NCI-H526 (cell line): Measurements from ENCODE around the gene SEC31B.

Source experiments
- DNase-seq, 2 experiments: peaks; one replicate each; lab custom pipeline; 2025; lab: John Stamatoyannopoulos, UW

Gene SEC31B, protein sequence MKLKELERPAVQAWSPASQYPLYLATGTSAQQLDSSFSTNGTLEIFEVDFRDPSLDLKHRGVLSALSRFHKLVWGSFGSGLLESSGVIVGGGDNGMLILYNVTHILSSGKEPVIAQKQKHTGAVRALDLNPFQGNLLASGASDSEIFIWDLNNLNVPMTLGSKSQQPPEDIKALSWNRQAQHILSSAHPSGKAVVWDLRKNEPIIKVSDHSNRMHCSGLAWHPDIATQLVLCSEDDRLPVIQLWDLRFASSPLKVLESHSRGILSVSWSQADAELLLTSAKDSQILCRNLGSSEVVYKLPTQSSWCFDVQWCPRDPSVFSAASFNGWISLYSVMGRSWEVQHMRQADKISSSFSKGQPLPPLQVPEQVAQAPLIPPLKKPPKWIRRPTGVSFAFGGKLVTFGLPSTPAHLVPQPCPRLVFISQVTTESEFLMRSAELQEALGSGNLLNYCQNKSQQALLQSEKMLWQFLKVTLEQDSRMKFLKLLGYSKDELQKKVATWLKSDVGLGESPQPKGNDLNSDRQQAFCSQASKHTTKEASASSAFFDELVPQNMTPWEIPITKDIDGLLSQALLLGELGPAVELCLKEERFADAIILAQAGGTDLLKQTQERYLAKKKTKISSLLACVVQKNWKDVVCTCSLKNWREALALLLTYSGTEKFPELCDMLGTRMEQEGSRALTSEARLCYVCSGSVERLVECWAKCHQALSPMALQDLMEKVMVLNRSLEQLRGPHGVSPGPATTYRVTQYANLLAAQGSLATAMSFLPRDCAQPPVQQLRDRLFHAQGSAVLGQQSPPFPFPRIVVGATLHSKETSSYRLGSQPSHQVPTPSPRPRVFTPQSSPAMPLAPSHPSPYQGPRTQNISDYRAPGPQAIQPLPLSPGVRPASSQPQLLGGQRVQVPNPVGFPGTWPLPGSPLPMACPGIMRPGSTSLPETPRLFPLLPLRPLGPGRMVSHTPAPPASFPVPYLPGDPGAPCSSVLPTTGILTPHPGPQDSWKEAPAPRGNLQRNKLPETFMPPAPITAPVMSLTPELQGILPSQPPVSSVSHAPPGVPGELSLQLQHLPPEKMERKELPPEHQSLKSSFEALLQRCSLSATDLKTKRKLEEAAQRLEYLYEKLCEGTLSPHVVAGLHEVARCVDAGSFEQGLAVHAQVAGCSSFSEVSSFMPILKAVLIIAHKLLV

DNA sequence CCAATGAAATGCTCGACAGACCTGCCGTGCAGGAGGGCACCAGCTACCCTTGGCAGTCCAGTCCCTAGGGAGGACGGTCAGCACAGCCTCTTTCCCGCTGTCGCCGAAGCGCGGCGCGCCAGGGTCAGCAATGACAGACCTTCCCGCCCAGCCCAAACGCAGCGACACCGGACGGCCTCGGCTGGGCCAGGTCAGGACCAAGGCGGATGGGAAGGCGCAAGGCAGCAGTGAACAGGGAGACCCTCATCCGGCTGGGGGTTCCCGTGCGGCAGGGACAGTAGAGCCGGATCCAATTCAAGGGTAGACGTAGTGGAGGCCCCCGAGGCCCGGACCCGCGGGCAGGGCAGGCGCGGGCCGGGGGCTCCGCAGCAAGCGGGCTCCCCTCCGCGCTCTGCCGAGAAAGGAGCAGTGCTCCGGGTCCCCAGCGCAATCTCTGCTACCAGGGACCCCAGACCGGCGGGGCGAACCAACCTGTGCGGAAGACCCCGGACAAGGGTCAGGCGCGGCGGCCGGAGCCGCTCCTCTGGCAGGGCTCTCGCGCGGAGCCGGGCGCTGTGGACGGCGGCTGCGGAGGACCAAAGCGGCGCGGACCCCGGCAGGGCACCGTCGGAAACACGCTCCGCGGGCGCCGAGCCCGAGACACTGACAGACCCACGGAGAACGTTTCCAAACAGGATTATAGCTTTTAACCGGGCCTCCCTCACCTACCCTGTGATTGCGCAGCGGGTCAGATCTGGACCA is at the start of gene SEC31B:
Gene SEC31B (minus strand): TSS at position 551 of the 741 bp plus-strand sequence. CDS start 2,909 bp downstream, outside the sequence.
- peak in 1 of 2 experiments; percentile 74 for DNase-seq

DNA sequence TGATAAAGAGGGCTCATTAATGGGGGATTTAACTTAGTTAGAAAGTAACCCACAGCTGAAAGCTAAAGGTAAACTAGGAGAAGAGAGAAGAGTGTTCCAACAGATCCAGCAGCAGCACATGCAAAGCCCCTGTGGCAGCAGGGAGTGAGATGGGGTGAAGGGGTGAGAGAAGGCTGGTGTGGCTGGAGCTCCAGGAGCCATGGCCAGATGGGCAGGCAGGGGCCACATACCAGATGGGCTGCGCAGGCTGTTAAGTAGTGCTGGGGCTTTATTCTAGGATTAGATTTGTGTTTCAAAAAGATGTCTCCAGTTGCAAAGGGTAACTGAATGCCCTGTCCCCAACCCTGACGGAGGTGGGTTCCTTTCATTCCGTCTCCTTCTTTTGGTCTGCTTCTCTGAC is 49.3 kb upstream of the SEC31B start:
- DNase-seq = no peak

GRCh38 chr10:100567826-100568225 is 48.2 kb upstream of the SEC31B start:
- DNase-seq = no peak

- DNase-seq = no peak
Observed at GRCh38 chr10:100567249-100567648, 47.6 kb upstream of the SEC31B start.

- no peak for DNase-seq
Observed at GRCh38 chr10:100566561-100566960, 46.9 kb upstream of the SEC31B start.

DNA sequence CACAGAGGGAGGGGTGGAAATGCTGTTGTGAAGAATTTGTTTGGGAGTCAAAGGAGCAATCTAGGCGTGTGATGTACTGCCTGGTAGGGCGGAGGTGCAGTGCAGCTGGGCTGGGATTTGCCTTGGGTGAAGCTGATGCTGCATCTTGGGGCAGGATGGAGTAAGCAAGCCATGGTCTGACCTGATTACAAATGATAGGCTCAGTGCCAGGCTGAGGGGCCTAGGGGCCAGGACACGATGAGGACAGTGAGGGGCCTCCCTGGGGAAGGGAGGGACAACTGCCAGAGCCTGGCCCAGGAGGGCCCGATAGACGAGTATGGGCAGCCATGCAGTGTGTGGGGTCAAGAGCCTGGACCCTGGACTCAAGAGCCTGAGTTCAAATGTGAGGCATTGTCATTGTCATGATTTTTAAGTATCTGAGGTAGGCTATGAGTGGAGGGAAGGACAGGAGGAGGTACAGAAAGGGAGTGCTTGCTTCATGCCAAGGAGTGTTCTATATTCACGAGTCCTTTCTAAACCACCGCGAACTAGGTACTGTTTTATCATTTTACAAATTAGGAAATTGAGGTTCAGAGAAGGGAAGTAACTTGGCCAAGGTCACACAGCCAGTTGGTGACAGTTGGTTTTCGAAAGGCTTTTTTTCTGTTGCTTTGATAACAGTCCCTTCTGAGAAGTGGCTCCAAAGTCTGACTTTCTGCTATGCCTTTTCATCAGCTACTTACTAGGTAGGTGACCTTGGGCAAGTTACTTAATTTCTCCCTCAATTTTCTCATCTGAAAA is 45.7 kb upstream of the SEC31B start:
- DNase-seq = no peak

DNA sequence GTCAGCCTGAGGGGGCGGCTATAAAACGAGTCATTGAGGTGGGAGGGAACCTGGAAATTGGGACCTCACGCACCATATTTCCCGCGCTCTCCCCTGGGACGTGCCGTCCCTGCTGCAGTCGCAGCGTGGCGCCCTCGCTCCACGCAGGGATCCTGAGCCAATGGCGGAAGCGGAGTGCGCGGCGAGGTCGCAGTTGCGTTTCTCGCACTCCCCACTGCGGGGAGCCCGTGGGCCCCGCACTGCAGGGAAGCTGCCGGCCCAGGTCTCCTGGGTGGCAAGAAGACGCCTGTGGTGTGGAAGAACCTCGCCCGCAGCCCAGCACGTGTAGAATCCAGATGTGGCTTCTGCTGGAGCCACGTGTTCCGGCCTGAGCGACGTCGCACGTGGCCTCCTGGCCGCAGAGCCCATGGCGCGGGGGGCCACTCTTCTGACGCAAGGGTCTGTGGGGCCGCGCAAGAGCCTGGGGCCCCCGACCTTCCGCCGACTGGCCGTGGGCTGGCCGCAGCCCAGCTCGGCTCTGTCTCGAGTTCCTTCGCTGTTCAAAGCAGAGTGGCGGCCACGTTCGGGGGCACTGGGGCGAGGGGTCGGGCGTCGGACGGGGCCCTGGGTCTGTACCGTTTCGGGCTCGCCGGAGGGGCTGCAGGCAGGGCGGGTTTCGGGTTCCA is 42.5 kb upstream of the SEC31B start:
- DNase-seq = peak in 1 of 2 experiments; percentile 72

DNA sequence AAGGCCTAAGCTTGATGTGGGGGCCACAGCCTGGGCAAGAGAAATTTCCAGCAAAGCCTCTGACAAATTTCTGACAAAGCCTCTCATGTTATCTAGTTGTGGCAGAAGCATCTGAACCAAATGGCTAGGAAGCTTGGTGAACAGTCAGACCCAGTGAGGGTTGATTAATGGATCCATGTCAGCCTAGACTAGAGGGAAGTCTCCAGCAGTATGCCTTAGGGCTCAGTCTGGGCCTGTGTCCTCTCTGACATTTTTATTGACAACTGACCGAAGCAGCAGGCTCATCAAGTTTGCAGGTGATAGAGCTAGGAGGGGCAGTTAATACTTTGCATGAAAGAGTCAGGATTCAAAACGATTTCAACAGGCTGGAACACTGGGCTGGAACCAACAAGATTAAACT is 41.3 kb upstream of the SEC31B start:
- DNase-seq = peak; percentile 68 to 73

DNA sequence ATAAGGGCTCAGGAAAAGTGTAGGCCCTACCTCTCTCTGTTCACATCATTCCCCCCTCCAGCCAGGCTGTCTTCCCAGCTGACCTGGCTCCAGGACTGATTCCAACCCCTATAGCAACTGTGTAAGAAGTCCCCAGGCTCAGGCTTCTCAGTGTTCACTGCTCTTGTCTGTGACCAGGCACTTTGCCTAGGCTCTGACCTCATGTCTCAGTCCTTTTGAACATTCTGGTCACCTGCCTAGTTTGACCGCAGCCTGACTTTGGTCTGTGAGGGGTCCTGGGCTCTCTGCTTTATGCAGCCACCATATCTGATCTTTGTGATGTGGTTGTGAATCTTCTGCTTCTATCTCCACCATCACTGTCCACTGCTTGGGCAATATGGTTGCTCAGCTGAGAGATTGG is 40.6 kb upstream of the SEC31B start:
- no peak for DNase-seq

DNA sequence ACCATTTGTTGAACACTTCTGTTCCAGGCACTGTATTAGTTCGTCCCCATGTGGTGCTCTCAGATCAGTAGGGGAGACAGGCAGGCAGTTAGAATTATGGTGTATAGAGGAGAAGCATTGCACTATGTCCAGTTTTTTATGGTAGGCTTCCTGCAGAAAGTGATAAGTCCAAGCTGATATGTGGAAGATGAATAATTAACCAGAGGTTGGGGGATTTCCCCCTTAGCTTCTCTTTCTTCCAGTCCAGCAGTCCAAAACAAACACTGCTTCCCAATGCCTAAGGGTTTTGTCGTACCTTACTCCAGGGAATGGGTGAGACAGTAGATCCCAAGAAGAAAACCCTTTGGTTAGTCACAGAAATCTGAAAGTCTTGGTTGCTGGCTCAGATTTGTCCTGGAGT is 35.2 kb upstream of the SEC31B start:
- no peak for DNase-seq

GRCh38 chr10:100553929-100554328 is 34.3 kb upstream of the SEC31B start:
- no peak for DNase-seq

DNA sequence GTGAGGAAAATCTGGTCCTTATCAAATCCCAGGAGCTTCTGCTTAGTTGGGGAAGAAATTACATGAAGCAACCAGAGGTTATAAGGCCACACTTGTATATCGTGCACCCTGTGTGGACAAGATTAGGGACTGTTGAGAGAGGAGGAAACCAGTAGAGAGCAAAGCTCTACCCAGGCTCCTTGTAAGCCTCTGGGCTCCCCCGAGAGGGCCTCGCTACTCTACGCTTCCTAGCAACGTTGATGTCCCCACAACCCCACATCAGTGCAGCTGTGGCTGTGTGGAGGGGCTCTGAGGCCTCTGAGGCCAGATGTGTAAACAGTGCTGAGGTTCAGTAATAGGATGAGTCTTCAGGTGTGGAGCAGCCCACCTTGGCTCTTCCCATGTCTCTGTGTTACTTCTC is 32.1 kb upstream of the SEC31B start:
- no peak for DNase-seq

GRCh38 chr10:100551196-100551595 is 31.5 kb upstream of the SEC31B start:
- DNase-seq = no peak

DNA sequence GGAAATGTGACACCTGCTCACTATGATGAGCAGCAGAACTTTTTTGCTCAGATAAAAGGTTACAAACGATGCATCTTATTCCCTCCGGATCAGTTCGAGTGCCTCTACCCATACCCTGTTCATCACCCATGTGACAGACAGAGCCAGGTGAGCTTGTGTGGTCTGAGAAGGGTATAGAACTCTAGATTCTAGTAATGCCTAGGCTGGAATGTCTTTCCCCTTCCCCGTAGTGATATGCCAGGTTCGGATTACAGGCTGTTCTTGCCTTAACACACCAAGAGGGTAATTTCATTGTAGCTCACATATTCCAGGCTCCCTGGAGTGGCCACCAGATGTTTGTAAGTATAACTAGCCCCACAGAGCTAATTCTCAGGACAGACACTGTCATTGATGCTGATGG is 25.3 kb upstream of the SEC31B start:
- DNase-seq = no peak

DNA sequence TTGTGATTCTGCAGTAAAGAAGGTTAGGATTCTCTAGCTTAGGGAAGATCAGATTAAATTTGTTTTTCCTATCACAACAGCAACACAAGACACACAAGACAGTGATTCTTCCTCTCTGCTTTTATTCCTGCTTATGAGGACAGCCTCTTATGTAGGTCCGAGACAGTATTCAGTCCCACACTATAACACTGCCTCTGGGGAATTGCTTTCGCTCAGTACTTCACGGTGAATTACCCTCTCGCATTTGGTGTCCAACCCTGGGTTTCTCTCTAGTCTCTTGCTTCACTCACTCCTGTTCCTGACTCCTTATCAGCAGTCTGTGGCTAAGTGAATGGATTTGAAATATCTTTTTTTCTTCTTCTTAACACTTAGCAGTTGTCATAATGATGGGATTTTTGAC is 17.8 kb upstream of the SEC31B start:
- no peak for DNase-seq

GRCh38 chr10:100535715-100536353 is 16.2 kb upstream of the SEC31B start, which contains the start of gene HIF1AN:
Gene HIF1AN, plus strand, starts transcription at chr10:100535943. Its CDS starts 16 bp downstream, at chr10:100535959.
- peak; percentile 78 to 94 for DNase-seq

DNA sequence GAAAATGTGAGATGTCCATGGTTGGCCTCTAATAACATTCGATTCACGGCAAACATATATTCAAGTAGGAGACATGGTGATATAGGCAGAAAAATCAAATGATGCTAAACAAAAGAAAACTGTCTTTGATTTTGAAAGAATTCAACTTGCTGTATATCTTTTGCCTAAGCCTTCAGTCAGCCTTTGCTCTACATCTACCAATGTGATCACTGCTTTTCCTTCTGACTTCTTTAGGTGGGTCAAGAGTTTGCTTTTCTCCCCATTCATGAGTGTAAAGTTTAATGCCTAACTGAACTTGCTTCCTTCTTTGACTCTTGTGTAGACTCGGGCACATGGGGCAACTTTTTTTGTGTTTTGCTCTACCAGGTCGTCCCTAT is 15.7 kb upstream of the SEC31B start:
- DNase-seq = no peak

DNA sequence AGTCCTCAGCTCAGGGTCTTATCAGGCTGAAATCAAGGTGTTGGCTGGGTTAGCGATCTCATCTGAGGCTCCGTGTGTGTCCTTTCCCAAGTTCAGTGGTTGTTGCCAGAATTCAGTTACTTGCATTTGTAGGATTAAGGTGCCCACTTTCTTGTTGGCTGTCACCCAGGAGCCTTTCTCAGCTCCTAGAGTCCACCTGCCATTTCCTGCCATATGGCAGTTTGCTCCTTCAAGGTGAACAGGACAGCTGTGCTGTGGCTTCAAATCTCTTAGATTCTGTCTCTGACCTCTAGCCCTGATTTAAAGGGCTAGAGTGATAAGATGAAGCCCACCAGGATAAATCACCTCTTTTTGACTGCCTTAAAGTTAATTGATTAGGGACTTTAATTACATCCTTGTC is 15.1 kb upstream of the SEC31B start:
- DNase-seq = no peak

DNA sequence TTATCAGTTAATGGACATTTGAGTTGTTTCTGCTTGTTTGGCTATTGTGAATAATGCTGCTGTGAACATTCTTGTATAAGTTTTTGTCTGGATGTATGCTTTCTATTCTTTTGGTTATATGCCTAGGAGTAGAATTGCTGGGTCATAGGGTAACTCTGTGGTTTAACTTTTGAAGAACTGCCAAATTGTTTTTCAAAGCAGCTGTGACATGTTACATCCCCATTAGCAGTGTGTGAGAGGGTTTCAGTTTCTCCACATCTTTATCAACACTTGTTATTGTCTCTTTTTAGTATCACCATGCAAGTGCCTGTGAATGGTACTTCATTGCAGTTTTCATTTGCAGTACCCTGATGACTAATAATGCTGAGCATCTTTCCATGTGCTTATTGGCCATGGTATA is 12.1 kb upstream of the SEC31B start:
- no peak for DNase-seq
